ENCODE measurements around the gene EEF2. TPM values are rescaled to one million over a fixed set of nuclear protein-coding genes. Genes with fewer than 3 reads are reported as not detected.
"Not testable (repeated sequence)": the region's sequence is repeated elsewhere in the genome, so short reads cannot be mapped to it uniquely, and the experiment has no call there.

Gene EEF2
- total and polyA plus RNA-seq, 2 donors from 2014 or later, result 1,520 to 1,813 TPM

- FAIRE-seq (no peak), DNase-seq (no peak)
- TF ChIP-seq CTCF (IDR thresholded peaks at IDR 0.05; ENCODE audit: borderline replicate concordance, extremely low read depth, insufficient read depth), result no peak
- intact Hi-C loops (cut with DNase I), result no loop called here
- Histone ChIP-seq H3K9ac (ENCODE audit: low read length in 3 of 3) (no peak overlapping the region), H3K4me1 (ENCODE audit: control insufficient read depth in 2 of 3, insufficient read depth in 2 of 3, low read depth in 1 of 3, low read length in 3 of 3) (peaks cover 0 to 63% (median 16%) of the 10 kb centered on the region in 3 donors), H3K4me3 (ENCODE audit: low read length in 3 of 3) (no peak overlapping the region), H3K36me3 (ENCODE audit: control insufficient read depth in 2 of 3, insufficient read depth in 3 of 3, low read length in 3 of 3) (peaks cover 0 to 12% (median 3%) of the 10 kb centered on the region in 3 donors), H3K9me3 (ENCODE audit: control insufficient read depth in 2 of 3, insufficient read depth in 1 of 3, low read length in 3 of 3) (no peaks in the 10 kb centered on the region), H3K27ac (ENCODE audit: low read depth in 2 of 2, low read length in 2 of 2) (no peak overlapping the region), H3K27me3 (ENCODE audit: control insufficient read depth, insufficient read depth, low read length) (no peaks in the 10 kb centered on the region)
These were observed 27.8 kb upstream of the EEF2 start for GRCh38 chr19:4012975-4013634.

GRCh38 chr19:4012092-4012974 is 27.1 kb upstream of the EEF2 start:
- no peaks in the 10 kb centered on the region for H3K9me3 ChIP-seq (ENCODE audit: control insufficient read depth in 2 of 3, insufficient read depth in 1 of 3, low read length in 3 of 3)
- H3K4me3 ChIP-seq (ENCODE audit: low read length in 3 of 3), result no peak overlapping the region
- H3K27me3 ChIP-seq (ENCODE audit: control insufficient read depth, insufficient read depth, low read length), result no peaks in the 10 kb centered on the region
- FAIRE-seq, result no peak
- H3K36me3 ChIP-seq (ENCODE audit: control insufficient read depth in 2 of 3, insufficient read depth in 3 of 3, low read length in 3 of 3), result peaks cover 0 to 12% (median 3%) of the 10 kb centered on the region in 3 donors
- DNase-seq, result no peak
- intact Hi-C loops (cut with DNase I), result no loop called here
- no peak for TF ChIP-seq CTCF (IDR thresholded peaks at IDR 0.05; ENCODE audit: borderline replicate concordance, extremely low read depth, insufficient read depth)
- peaks cover 0 to 63% (median 16%) of the 10 kb centered on the region in 3 donors for H3K4me1 ChIP-seq (ENCODE audit: control insufficient read depth in 2 of 3, insufficient read depth in 2 of 3, low read depth in 1 of 3, low read length in 3 of 3)
- H3K9ac ChIP-seq (ENCODE audit: low read length in 3 of 3), result no peak overlapping the region
- H3K27ac ChIP-seq (ENCODE audit: low read depth in 2 of 2, low read length in 2 of 2), result no peak overlapping the region

- DNase-seq; H3K27ac ChIP-seq (ENCODE audit: low read depth in 2 of 2, low read length in 2 of 2); H3K9me3 ChIP-seq (ENCODE audit: control insufficient read depth in 2 of 3, insufficient read depth in 1 of 3, low read length in 3 of 3); H3K9ac ChIP-seq (ENCODE audit: low read length in 3 of 3); FAIRE-seq; H3K4me3 ChIP-seq (ENCODE audit: low read length in 3 of 3); H3K27me3 ChIP-seq (ENCODE audit: control insufficient read depth, insufficient read depth, low read length); intact Hi-C loops (cut with DNase I): not testable (repeated sequence)
- peaks cover 0 to 12% (median 3%) of the 10 kb centered on the region in 3 donors for H3K36me3 ChIP-seq (ENCODE audit: control insufficient read depth in 2 of 3, insufficient read depth in 3 of 3, low read length in 3 of 3)
- peaks cover 0 to 59% (median 14%) of the 10 kb centered on the region in 3 donors for H3K4me1 ChIP-seq (ENCODE audit: control insufficient read depth in 2 of 3, insufficient read depth in 2 of 3, low read depth in 1 of 3, low read length in 3 of 3)
These were observed 26.2 kb upstream of the EEF2 start for GRCh38 chr19:4011430-4011829.

- intact Hi-C loops (cut with DNase I), result no loop called here
- FAIRE-seq (no peak), DNase-seq (peak in 3 of 5 donors; percentile 46 to 77 (median 48))
- Histone ChIP-seq H3K9me3 (ENCODE audit: control insufficient read depth in 2 of 3, insufficient read depth in 1 of 3, low read length in 3 of 3) (no peaks in the 10 kb centered on the region), H3K27me3 (ENCODE audit: control insufficient read depth, insufficient read depth, low read length) (no peaks in the 10 kb centered on the region), H3K9ac (ENCODE audit: low read length in 3 of 3) (no peak overlapping the region), H3K4me1 (ENCODE audit: control insufficient read depth in 2 of 3, insufficient read depth in 2 of 3, low read depth in 1 of 3, low read length in 3 of 3) (peaks cover 0 to 53% (median 8%) of the 10 kb centered on the region in 3 donors), H3K27ac (ENCODE audit: low read depth in 2 of 2, low read length in 2 of 2) (no peak overlapping the region), H3K4me3 (ENCODE audit: low read length in 3 of 3) (no peak overlapping the region), H3K36me3 (ENCODE audit: control insufficient read depth in 2 of 3, insufficient read depth in 3 of 3, low read length in 3 of 3) (peaks cover 0 to 12% (median 3%) of the 10 kb centered on the region in 3 donors)
- TF ChIP-seq CTCF (IDR thresholded peaks at IDR 0.05; ENCODE audit: borderline replicate concordance, extremely low read depth, insufficient read depth), result no peak
These were observed 25.5 kb upstream of the EEF2 start for GRCh38 chr19:4010808-4011110.
